PC-9 (cell line): ENCODE measurements around the gene CDK17. TPM values are rescaled to one million over a fixed set of nuclear protein-coding genes. Genes with fewer than 3 reads are reported as not detected.

Source experiments
- BruUV-seq: library from RNA; stranded (reverse); fragments of 400-500 nt; replicated peaks from 2 replicates; lab custom pipeline; 2021; lab: Mats Ljungman, UMichigan
- CTCF ChIA-PET: fragments of 300-600 bp; sonication (Branson Sonifier 250); formaldehyde crosslinking; loops from one replicate; lab custom pipeline; 2022; ENCODE audit warnings: antibody characterized with exemption; lab: Charles Lee
- POLR2A ChIA-PET: fragments of 300-600 bp; sonication (Branson Sonifier 250); formaldehyde crosslinking; loops from one replicate; lab custom pipeline; 2022; ENCODE audit warnings: antibody characterized with exemption; ENCODE audit not compliant: unreplicated experiment; lab: Charles Lee
- DNase-seq, 2 experiments: peaks; one replicate each; pipeline versions ENCODE4 v3.0.0 to v3.0.0-alpha.2; 2015 to 2022; ENCODE audit warnings: mixed read lengths in 1 of 2
- H2AFZ ChIP-seq: fragments of 200-600 bp; sonication (generic); 2 replicates; pipeline ENCODE4 v1.8.1; 2017; ENCODE audit warnings: antibody characterized with exemption
- H3F3A ChIP-seq: fragments of 200-600 bp; sonication (generic); 2 replicates; pipeline ENCODE4 v1.8.1; 2017; ENCODE audit warnings: antibody characterized with exemption, mild to moderate bottlenecking, low read depth; ENCODE audit not compliant: insufficient read depth
- H3K27ac ChIP-seq: fragments of 200-600 bp; sonication (generic); 2 replicates; pipeline ENCODE4 v1.6.1; 2016; ENCODE audit warnings: mixed run types
- H3K27me3 ChIP-seq: fragments of 200-600 bp; sonication (generic); 2 replicates; pipeline ENCODE4 v1.6.1; 2016; ENCODE audit warnings: low read depth, mixed run types; ENCODE audit not compliant: insufficient read depth
- H3K36me3 ChIP-seq: fragments of 200-600 bp; sonication (generic); 2 replicates; pipeline ENCODE4 v1.6.1; 2016; ENCODE audit warnings: low read depth, mixed run types
- H3K4me1 ChIP-seq: fragments of 200-600 bp; sonication (generic); replicated peaks from 2 replicates; pipeline ENCODE4 v1.6.1; 2016; ENCODE audit warnings: mixed run types; ENCODE audit not compliant: insufficient read depth
- H3K4me2 ChIP-seq: fragments of 200-600 bp; sonication (generic); 2 replicates; pipeline ENCODE4 v1.6.1; 2017; ENCODE audit warnings: mixed run types
- H3K4me3 ChIP-seq: fragments of 200-600 bp; sonication (generic); 2 replicates; pipeline ENCODE4 v1.6.1; 2016; ENCODE audit warnings: mixed run types
- H3K79me2 ChIP-seq: fragments of 200-600 bp; sonication (generic); 2 replicates; pipeline ENCODE4 v1.6.1; 2017; ENCODE audit warnings: low read depth, mixed run types
- H3K9me2 ChIP-seq: fragments of 200-600 bp; sonication (generic); 2 replicates; pipeline ENCODE4 v1.8.1; 2017; ENCODE audit warnings: mild to moderate bottlenecking; ENCODE audit not compliant: insufficient read depth
- H3K9me3 ChIP-seq: fragments of 200-600 bp; sonication (generic); 2 replicates; pipeline ENCODE4 v1.8.1; 2016; ENCODE audit warnings: low read depth; ENCODE audit not compliant: insufficient read depth
- H4K20me1 ChIP-seq: fragments of 200-600 bp; sonication (generic); 2 replicates; pipeline ENCODE4 v1.8.1; 2017; ENCODE audit not compliant: insufficient read depth
- EZH2 ChIP-seq: fragments of 200-600 bp; sonication (generic); IDR thresholded peaks from 2 replicates; pipeline ENCODE4 v1.8.0; 2017; ENCODE audit warnings: antibody characterized with exemption, low read depth
- intact Hi-C: fragments of 100-400 bp; cut with micrococcal nuclease; formaldehyde crosslinking; loops from one replicate; pipeline ENCODE4 v1.10.0; 2022; ENCODE audit not compliant: unreplicated experiment
- total RNA-seq: library from RNA; stranded (reverse); gene quantifications from 2 replicates; pipeline ENCODE4 v1.2.3, GENCODE V29; 2021
- TF ChIP-seq, protein P1 (sequence below): fragments of 200-600 bp; sonication (generic); conservative IDR thresholded peaks from 2 replicates; pipeline ENCODE4 v1.6.1; 2017; ENCODE audit warnings: mixed run types, antibody characterized with exemption, mild to moderate bottlenecking, moderate library complexity

CDK17 gene
- total RNA-seq, 1 experiment from 2014 or later: 29.0 TPM

DNA sequence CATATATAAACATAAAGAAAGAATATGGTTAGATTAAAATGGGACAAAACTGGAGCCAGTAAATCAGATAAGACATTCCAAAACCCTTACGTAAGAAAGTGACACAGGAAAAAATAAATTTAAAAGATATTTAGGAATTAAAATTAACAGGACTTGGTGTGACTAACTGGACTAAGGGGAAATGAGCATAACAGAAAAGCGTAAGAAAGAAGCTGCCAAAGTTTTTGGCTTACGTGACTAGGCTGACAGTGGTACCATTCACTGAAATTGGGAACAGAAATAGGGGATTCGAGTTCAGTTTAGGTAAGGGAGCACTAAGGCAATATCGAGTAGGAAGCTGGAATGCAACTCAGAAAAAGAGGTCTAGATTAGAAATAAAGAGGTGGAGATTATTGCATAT, 7.8 kb downstream of the CDK17 start:
- no peaks in the 10 kb centered on the region for H3K9me2 ChIP-seq
- DNase-seq: no peak
- ChIA-PET CTCF (no interaction called here), POLR2A (no interaction called here)
- peaks cover 36% of the 10 kb centered on the region for H4K20me1 ChIP-seq
- peaks cover 11% of the 10 kb centered on the region; the same call in 1 of the 2 replicates for H3F3A ChIP-seq
- H2AFZ ChIP-seq: no peak overlapping the region
- no peak for TF ChIP-seq EZH2
- TF ChIP-seq, protein P1, sequence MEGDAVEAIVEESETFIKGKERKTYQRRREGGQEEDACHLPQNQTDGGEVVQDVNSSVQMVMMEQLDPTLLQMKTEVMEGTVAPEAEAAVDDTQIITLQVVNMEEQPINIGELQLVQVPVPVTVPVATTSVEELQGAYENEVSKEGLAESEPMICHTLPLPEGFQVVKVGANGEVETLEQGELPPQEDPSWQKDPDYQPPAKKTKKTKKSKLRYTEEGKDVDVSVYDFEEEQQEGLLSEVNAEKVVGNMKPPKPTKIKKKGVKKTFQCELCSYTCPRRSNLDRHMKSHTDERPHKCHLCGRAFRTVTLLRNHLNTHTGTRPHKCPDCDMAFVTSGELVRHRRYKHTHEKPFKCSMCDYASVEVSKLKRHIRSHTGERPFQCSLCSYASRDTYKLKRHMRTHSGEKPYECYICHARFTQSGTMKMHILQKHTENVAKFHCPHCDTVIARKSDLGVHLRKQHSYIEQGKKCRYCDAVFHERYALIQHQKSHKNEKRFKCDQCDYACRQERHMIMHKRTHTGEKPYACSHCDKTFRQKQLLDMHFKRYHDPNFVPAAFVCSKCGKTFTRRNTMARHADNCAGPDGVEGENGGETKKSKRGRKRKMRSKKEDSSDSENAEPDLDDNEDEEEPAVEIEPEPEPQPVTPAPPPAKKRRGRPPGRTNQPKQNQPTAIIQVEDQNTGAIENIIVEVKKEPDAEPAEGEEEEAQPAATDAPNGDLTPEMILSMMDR: no peak
- peaks cover 18% of the 10 kb centered on the region for H3K4me1 ChIP-seq
- no peak overlapping the region for H3K27ac ChIP-seq
- intact Hi-C loops: loop anchor here (10.0 kb wide), 1 partner anchor 98 kb away; no protein-coding TSS in a partner anchor
- BruUV-seq: no TSS peak
- H3K27me3 ChIP-seq: no peaks in the 10 kb centered on the region
- H3K9me3 ChIP-seq: no peaks in the 10 kb centered on the region
- H3K4me3 ChIP-seq: no peak overlapping the region
- peaks cover 97% of the 10 kb centered on the region for H3K79me2 ChIP-seq
- H3K36me3 ChIP-seq: 0 out of 2 replicates have a peak, but pooled peaks cover 5% of the 10 kb centered on the region
- H3K4me2 ChIP-seq: no peak overlapping the region

DNA sequence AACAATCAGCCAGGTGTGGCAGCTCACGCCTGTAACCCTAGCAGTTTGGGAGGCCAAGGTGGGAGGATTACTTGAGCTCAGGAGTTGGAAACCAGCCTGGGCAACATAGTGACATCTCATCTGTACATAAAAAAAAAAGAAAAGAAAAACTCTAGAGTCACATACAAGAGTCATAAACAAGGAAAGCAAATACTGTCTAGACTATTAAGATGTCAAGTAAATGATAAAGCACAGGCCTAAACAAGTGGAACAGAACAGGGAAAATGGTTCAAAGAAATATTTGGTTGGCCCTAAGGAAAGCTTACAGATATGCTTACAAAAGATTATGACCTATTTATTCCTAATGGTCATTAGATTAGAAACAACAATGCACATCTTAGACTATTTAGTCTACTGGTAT, 12.3 kb downstream of the CDK17 start:
- 0 out of 2 replicates have a peak, but pooled peaks cover 5% of the 10 kb centered on the region for H3K36me3 ChIP-seq
- H3K4me2 ChIP-seq: no peak overlapping the region
- BruUV-seq: no TSS peak
- DNase-seq: no peak
- H3K79me2 ChIP-seq: peaks cover 99% of the 10 kb centered on the region
- H3F3A ChIP-seq: peaks cover 5% of the 10 kb centered on the region; the same call in 1 of the 2 replicates
- H3K27me3 ChIP-seq: no peaks in the 10 kb centered on the region
- H3K9me2 ChIP-seq: no peaks in the 10 kb centered on the region
- ChIA-PET CTCF (no interaction called here), POLR2A (no interaction called here)
- H3K27ac ChIP-seq: no peak overlapping the region
- H3K9me3 ChIP-seq: no peaks in the 10 kb centered on the region; the same call in 1 of the 2 replicates
- H3K4me1 ChIP-seq: no peaks in the 10 kb centered on the region
- no peak overlapping the region for H3K4me3 ChIP-seq
- no peak overlapping the region for H2AFZ ChIP-seq
- TF ChIP-seq, protein P1: no peak
- no peak for TF ChIP-seq EZH2
- intact Hi-C loops: no loop called here
- peaks cover 43% of the 10 kb centered on the region for H4K20me1 ChIP-seq

DNA sequence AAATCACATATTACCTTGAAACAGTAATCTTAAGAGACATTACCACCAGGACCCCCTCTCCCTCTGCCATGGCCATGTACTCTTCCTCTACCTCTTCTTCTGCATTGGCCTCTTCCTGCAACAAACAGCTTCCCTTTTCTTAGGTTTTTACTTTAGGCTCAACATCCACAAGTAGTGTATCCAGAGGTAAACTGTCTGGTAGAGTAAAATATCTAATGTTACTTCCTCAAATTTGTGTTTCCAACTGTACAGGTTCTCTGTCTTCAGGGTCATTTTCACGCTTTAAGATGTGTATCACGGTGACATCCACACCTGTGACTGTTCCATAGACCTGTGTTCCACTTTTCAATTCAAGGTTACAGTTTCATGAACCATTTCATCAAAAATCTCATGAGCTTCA, 13.4 kb downstream of the CDK17 start:
- CTCF ChIA-PET: interaction anchor here (0.6 kb wide), 1 partner anchor 329 kb away, joined by 3 read pairs; no protein-coding TSS in a partner anchor
- Histone ChIP-seq H2AFZ (no peak overlapping the region), H3K36me3 (no peaks in the 10 kb centered on the region), H4K20me1 (peaks cover 40% of the 10 kb centered on the region), H3K4me3 (no peak overlapping the region), H3F3A (peaks cover under 1% of the 10 kb centered on the region; the same call in 1 of the 2 replicates), H3K9me2 (no peaks in the 10 kb centered on the region), H3K27me3 (no peaks in the 10 kb centered on the region), H3K27ac (no peak overlapping the region), H3K9me3 (peaks cover 9% of the 10 kb centered on the region; the same call in 1 of the 2 replicates), H3K4me2 (no peak overlapping the region), H3K79me2 (peaks cover 99% of the 10 kb centered on the region), H3K4me1 (no peaks in the 10 kb centered on the region)
- POLR2A ChIA-PET: no interaction called here
- intact Hi-C loops: no loop called here
- no peak for DNase-seq
- TF ChIP-seq, protein P1: no peak
- TF ChIP-seq EZH2: no peak
- no TSS peak for BruUV-seq
